ENCODE data around the gene LPGAT1. TPM values are rescaled to one million over a fixed set of nuclear protein-coding genes. Genes with fewer than 3 reads are reported as not detected.

LPGAT1 gene
- total and polyA plus RNA-seq, 2 of the 13 experiments (the other 11 are each of a cell fraction or from before 2014, with no cell fraction given): 12.1 to 48.3 TPM

DNA sequence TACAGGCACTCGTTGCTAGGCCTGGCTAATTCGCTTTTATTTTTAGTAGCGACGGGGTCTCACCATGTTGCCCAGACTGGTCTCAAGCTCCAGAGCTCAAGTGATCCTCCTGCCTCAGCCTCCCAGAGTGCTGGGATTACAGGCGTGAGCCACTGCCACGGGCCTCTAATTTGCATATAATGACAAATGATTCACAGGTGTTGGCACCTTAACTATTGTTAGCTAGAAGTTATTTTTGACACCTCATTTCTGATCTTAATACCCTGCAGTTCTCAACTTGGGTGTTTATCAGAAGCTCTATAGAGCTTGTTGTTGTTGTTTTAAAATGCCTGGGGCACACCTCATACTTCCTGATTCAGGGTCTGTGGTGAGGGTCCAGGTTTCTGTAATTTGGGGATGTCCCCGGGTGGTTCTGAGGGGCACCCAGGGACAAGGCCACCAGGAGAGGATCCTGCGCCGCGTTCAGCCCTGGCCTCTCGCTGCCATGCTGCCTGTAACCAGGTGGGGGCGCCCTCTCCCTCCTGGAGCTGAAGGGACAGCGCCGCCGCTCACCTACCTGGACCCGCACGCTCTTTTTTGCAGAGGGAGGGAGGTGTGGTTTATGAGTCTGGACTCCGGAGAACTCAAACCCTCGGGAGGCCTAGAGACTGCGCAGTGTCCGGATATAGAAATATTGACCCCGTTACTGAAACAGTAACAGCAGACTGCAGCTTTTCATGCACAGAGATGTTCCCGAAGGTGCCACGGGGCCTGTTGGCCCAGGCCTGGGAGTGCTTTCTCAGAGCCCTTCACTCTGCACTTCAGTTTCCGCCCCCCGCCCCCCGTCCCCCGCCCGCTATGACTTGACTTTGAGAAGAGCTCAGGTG lies 132.2 kb downstream of the LPGAT1 start (continued):
- TF ChIP-seq PRDM15 (CRISPR knock-in tag; IDR thresholded peaks at IDR 0.05) (no peak), ZBTB7A (CRISPR knock-in tag; IDR thresholded peaks at IDR 0.05) (no peak; the same call in 1 of the 2 replicates), ZNF607 (CRISPR knock-in tag; IDR thresholded peaks at IDR 0.05; ENCODE audit: borderline replicate concordance) (no peak; the same call in 1 of the 2 replicates), ZNF792 (CRISPR knock-in tag; IDR thresholded peaks at IDR 0.05) (peak; percentile 64; the same call in 1 of the 2 replicates), ZNF788 (CRISPR knock-in tag; IDR thresholded peaks at IDR 0.05; ENCODE audit: borderline replicate concordance) (0 out of 2 replicates have a peak, but pooled peaks have one; percentile 61), ZNF879 (CRISPR knock-in tag; IDR thresholded peaks at IDR 0.05) (no peak), ETS1 (CRISPR knock-in tag; IDR thresholded peaks at IDR 0.05) (no peak), HNRNPK (IDR thresholded peaks at IDR 0.05; ENCODE audit: low read depth, low read length, poor library complexity, severe bottlenecking) (no peak), ZFY (CRISPR knock-in tag; IDR thresholded peaks at IDR 0.05) (peak; percentile 65), ZNF672 (CRISPR knock-in tag; IDR thresholded peaks at IDR 0.05) (no peak), ZNF292 (CRISPR knock-in tag; IDR thresholded peaks at IDR 0.05; ENCODE audit: borderline replicate concordance, low read depth) (peak; percentile 33; the same call in 1 of the 2 replicates), POLR2A (IDR thresholded peaks at IDR 0.05; ENCODE audit: insufficient read depth in 1 of 2, low read depth in 2 of 2, low read length in 2 of 2) (no peak), ZSCAN29 (CRISPR knock-in tag; conservative IDR thresholded peaks at IDR 0.05) (0 out of 2 replicates have a peak, but pooled peaks have one; percentile 19), ZMYM4 (CRISPR knock-in tag; IDR thresholded peaks at IDR 0.05) (peak; percentile 82), NFIB (CRISPR knock-in tag; IDR thresholded peaks at IDR 0.05; ENCODE audit: borderline replicate concordance) (no peak), RFX1 (IDR thresholded peaks at IDR 0.05) (no peak), PCBP1 (IDR thresholded peaks at IDR 0.05; ENCODE audit: borderline replicate concordance, low read depth, low read length) (no peak), SRY (CRISPR knock-in tag; IDR thresholded peaks at IDR 0.05) (peak; percentile 8; the same call in 1 of the 2 replicates)
- TF ChIP-seq, protein P1, sequence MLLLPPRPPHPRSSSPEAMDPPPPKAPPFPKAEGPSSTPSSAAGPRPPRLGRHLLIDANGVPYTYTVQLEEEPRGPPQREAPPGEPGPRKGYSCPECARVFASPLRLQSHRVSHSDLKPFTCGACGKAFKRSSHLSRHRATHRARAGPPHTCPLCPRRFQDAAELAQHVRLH (CRISPR knock-in tag; IDR thresholded peaks at IDR 0.05; ENCODE audit: borderline replicate concordance, low read depth): peak; percentile 93; the same call in 1 of the 2 replicates
- TF ChIP-seq, protein P2, sequence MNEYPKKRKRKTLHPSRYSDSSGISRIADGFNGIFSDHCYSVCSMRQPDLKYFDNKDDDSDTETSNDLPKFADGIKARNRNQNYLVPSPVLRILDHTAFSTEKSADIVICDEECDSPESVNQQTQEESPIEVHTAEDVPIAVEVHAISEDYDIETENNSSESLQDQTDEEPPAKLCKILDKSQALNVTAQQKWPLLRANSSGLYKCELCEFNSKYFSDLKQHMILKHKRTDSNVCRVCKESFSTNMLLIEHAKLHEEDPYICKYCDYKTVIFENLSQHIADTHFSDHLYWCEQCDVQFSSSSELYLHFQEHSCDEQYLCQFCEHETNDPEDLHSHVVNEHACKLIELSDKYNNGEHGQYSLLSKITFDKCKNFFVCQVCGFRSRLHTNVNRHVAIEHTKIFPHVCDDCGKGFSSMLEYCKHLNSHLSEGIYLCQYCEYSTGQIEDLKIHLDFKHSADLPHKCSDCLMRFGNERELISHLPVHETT (CRISPR knock-in tag; conservative IDR thresholded peaks at IDR 0.05): no peak
- TF ChIP-seq, protein P3, sequence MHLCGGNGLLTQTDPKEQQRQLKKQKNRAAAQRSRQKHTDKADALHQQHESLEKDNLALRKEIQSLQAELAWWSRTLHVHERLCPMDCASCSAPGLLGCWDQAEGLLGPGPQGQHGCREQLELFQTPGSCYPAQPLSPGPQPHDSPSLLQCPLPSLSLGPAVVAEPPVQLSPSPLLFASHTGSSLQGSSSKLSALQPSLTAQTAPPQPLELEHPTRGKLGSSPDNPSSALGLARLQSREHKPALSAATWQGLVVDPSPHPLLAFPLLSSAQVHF (CRISPR knock-in tag; IDR thresholded peaks at IDR 0.05): no peak

Measured in HepG2 (cell line).